ENCODE results near the gene SPAG17. TPM values are rescaled to one million over a fixed set of nuclear protein-coding genes. Genes with fewer than 3 reads are reported as not detected.

SPAG17 gene
- total RNA-seq, 2 donors from 2014 or later: not detected

GRCh38 chr1:118117521-118117920, 67.5 kb downstream of the SPAG17 start:
- no peak for TF ChIP-seq CTCF (IDR thresholded peaks at IDR 0.05)
- DNase-seq: no peak

GRCh38 chr1:118116909-118117308, 68.1 kb downstream of the SPAG17 start:
- Histone ChIP-seq H3K27me3 (no peaks in the 10 kb centered on the region), H3K9me3 (no peaks in the 10 kb centered on the region), H3K9ac (ENCODE audit: low read depth in 2 of 2, low read length in 2 of 2) (no peak overlapping the region), H3K36me3 (no peaks in the 10 kb centered on the region), H3K4me3 (no peak overlapping the region), H3K27ac (no peak overlapping the region), H3K4me1 (no peaks in the 10 kb centered on the region)
- DNase-seq: no peak
- intact Hi-C loops (cut with DNase I): no loop called here
- no peak for TF ChIP-seq CTCF (IDR thresholded peaks at IDR 0.05)

More at GRCh38 chr1:118117521-118117920, 67.5 kb downstream of the SPAG17 start:
- Histone ChIP-seq H3K27ac (no peak overlapping the region), H3K4me1 (no peaks in the 10 kb centered on the region), H3K9ac (ENCODE audit: low read depth in 2 of 2, low read length in 2 of 2) (no peak overlapping the region), H3K36me3 (no peaks in the 10 kb centered on the region), H3K4me3 (no peak overlapping the region), H3K27me3 (no peaks in the 10 kb centered on the region), H3K9me3 (no peaks in the 10 kb centered on the region)
- intact Hi-C loops (cut with DNase I): no loop called here

- no peak for TF ChIP-seq CTCF (IDR thresholded peaks at IDR 0.05)
- no peak overlapping the region for H3K4me3 ChIP-seq
- intact Hi-C loops (cut with DNase I): no loop called here
- no peaks in the 10 kb centered on the region for H3K9me3 ChIP-seq
- H3K27me3 ChIP-seq: no peaks in the 10 kb centered on the region
- no peak for DNase-seq
- no peak overlapping the region for H3K9ac ChIP-seq (ENCODE audit: low read depth in 2 of 2, low read length in 2 of 2)
- no peaks in the 10 kb centered on the region for H3K4me1 ChIP-seq
- no peak overlapping the region for H3K27ac ChIP-seq
- no peaks in the 10 kb centered on the region for H3K36me3 ChIP-seq
Measured at GRCh38 chr1:118116401-118116800, 68.6 kb downstream of the SPAG17 start.

GRCh38 chr1:118115567-118116295, 69.3 kb downstream of the SPAG17 start:
- no peaks in the 10 kb centered on the region for H3K27me3 ChIP-seq
- H3K9me3 ChIP-seq: no peaks in the 10 kb centered on the region
- no peaks in the 10 kb centered on the region for H3K4me1 ChIP-seq
- no peak for TF ChIP-seq CTCF (IDR thresholded peaks at IDR 0.05)
- no peak overlapping the region for H3K4me3 ChIP-seq
- no peak overlapping the region for H3K9ac ChIP-seq (ENCODE audit: low read depth in 2 of 2, low read length in 2 of 2)
- no peaks in the 10 kb centered on the region for H3K36me3 ChIP-seq
- no peak overlapping the region for H3K27ac ChIP-seq
- intact Hi-C loops (cut with DNase I): no loop called here
- DNase-seq: no peak

GRCh38 chr1:118113261-118113660, 71.8 kb downstream of the SPAG17 start:
- Histone ChIP-seq H3K4me1 (no peaks in the 10 kb centered on the region), H3K9me3 (no peaks in the 10 kb centered on the region), H3K36me3 (no peaks in the 10 kb centered on the region), H3K9ac (ENCODE audit: low read depth in 2 of 2, low read length in 2 of 2) (no peak overlapping the region), H3K27ac (no peak overlapping the region), H3K27me3 (no peaks in the 10 kb centered on the region), H3K4me3 (no peak overlapping the region)
- no peak for TF ChIP-seq CTCF (IDR thresholded peaks at IDR 0.05)
- no peak for DNase-seq
- intact Hi-C loops (cut with DNase I): no loop called here

Measured in colonic mucosa (tissue), 4 donors.